DND-41 (cell line): Measurements from ENCODE around the gene BGN.

Experiments used
- CTCF ChIP-seq: IDR thresholded peaks from 2 replicates; pipeline ENCODE4 v1.5.1; 2012; ENCODE audit warnings: borderline replicate concordance, low read length, moderate library complexity, mild to moderate bottlenecking; ENCODE audit not compliant: poor library complexity, severe bottlenecking; ENCODE audit errors: extremely low read depth
- EZH2 ChIP-seq: IDR thresholded peaks from 3 replicates; pipeline ENCODE4 v1.6.1; 2012; ENCODE audit warnings: borderline replicate concordance, low read depth, mild to moderate bottlenecking, moderate library complexity, low read length, inconsistent platforms; ENCODE audit not compliant: severe bottlenecking

GRCh38 chrX:153486171-153486570 is 8.6 kb upstream of the BGN start:
- TF ChIP-seq CTCF (no peak), EZH2 (no peak)
